ENCODE measurements around the gene PADI3. TPM values are rescaled to one million over a fixed set of nuclear protein-coding genes. Genes with fewer than 3 reads are reported as not detected.
A peak's percentile ranks its signal among the peaks of the same experiment; 100 is the strongest.

PADI3 gene
- total RNA-seq, 2 donors from 2014 or later = not detected

- Histone ChIP-seq H3K4me3 (no peak overlapping the region), H3K27me3 (no peaks in the 10 kb centered on the region), H3K9me3 (no peaks in the 10 kb centered on the region), H3K27ac (no peak overlapping the region), H3K4me1 (peaks cover 22% of the 10 kb centered on the region), H3K36me3 (replicated peaks in 1 of 2; ENCODE audit: insufficient read depth in 1 of 2, low read depth in 2 of 2) (no peaks in the 10 kb centered on the region)
- no peak for DNase-seq
- 86 to 90% methylated on average over 2 of the region's 2 CpGs for WGBS, 2 donors
- intact Hi-C loops (cut with DNase I) = no loop called here
- TF ChIP-seq CTCF (IDR thresholded peaks at IDR 0.05) (no peak), POLR2A (IDR thresholded peaks at IDR 0.05) (no peak)
- no peak for ATAC-seq
Measured at GRCh38 chr1:17280894-17281293, 32.0 kb downstream of the PADI3 start.

GRCh38 chr1:17281775-17282181, 32.9 kb downstream of the PADI3 start:
- peak in 1 of 4 donors; percentile 30 for DNase-seq
- 54 to 77% methylated on average over 3 to 8 of the region's 8 CpGs for WGBS, 2 donors

GRCh38 chr1:17282836-17283235, 33.9 kb downstream of the PADI3 start:
- Histone ChIP-seq H3K9me3 (no peaks in the 10 kb centered on the region), H3K4me3 (no peak overlapping the region), H3K36me3 (replicated peaks in 1 of 2; ENCODE audit: insufficient read depth in 1 of 2, low read depth in 2 of 2) (no peaks in the 10 kb centered on the region), H3K27ac (no peak overlapping the region), H3K27me3 (no peaks in the 10 kb centered on the region), H3K4me1 (peaks cover 22% of the 10 kb centered on the region)
- intact Hi-C loops (cut with DNase I) = no loop called here
- 78 to 79% methylated on average over 4 to 5 of the region's 5 CpGs for WGBS, 2 donors
- ATAC-seq = no peak
- TF ChIP-seq CTCF (IDR thresholded peaks at IDR 0.05) = no peak
- TF ChIP-seq POLR2A (IDR thresholded peaks at IDR 0.05) = no peak
- no peak for DNase-seq

More at GRCh38 chr1:17281775-17282181, 32.9 kb downstream of the PADI3 start:
- H3K4me1 ChIP-seq = peaks cover 22% of the 10 kb centered on the region
- no peak for ATAC-seq
- no peaks in the 10 kb centered on the region for H3K9me3 ChIP-seq
- H3K36me3 ChIP-seq (replicated peaks in 1 of 2; ENCODE audit: insufficient read depth in 1 of 2, low read depth in 2 of 2) = no peaks in the 10 kb centered on the region
- H3K4me3 ChIP-seq = no peak overlapping the region
- intact Hi-C loops (cut with DNase I) = no loop called here
- no peak for TF ChIP-seq CTCF (IDR thresholded peaks at IDR 0.05)
- TF ChIP-seq POLR2A (IDR thresholded peaks at IDR 0.05) = no peak
- no peak overlapping the region for H3K27ac ChIP-seq
- H3K27me3 ChIP-seq = no peaks in the 10 kb centered on the region

GRCh38 chr1:17286646-17287045, 37.7 kb downstream of the PADI3 start:
- DNase-seq = no peak
- WGBS, 2 donors = 76 to 88% methylated on average over 3 to 5 of the region's 5 CpGs
- ATAC-seq = no peak
- no peaks in the 10 kb centered on the region for H3K36me3 ChIP-seq (replicated peaks in 1 of 2; ENCODE audit: insufficient read depth in 1 of 2, low read depth in 2 of 2)
- no peaks in the 10 kb centered on the region for H3K27me3 ChIP-seq
- no peak overlapping the region for H3K27ac ChIP-seq
- intact Hi-C loops (cut with DNase I) = no loop called here
- no peaks in the 10 kb centered on the region for H3K9me3 ChIP-seq
- TF ChIP-seq CTCF (IDR thresholded peaks at IDR 0.05) (no peak), POLR2A (IDR thresholded peaks at IDR 0.05) (no peak)
- no peaks in the 10 kb centered on the region for H3K4me1 ChIP-seq
- H3K4me3 ChIP-seq = no peak overlapping the region

- TF ChIP-seq POLR2A (IDR thresholded peaks at IDR 0.05) (no peak), CTCF (IDR thresholded peaks at IDR 0.05) (no peak)
- 91 to 92% methylated on average over 3 to 5 of the region's 5 CpGs for WGBS, 2 donors
- no peaks in the 10 kb centered on the region for H3K27me3 ChIP-seq
- no peak overlapping the region for H3K4me3 ChIP-seq
- no peaks in the 10 kb centered on the region for H3K4me1 ChIP-seq
- H3K27ac ChIP-seq = no peak overlapping the region
- DNase-seq (no peak), ATAC-seq (no peak)
- no peaks in the 10 kb centered on the region for H3K9me3 ChIP-seq
- intact Hi-C loops (cut with DNase I) = no loop called here
- H3K36me3 ChIP-seq (replicated peaks in 1 of 2; ENCODE audit: insufficient read depth in 1 of 2, low read depth in 2 of 2) = no peaks in the 10 kb centered on the region
Measured at GRCh38 chr1:17287130-17287776, 38.4 kb downstream of the PADI3 start.

All from body of pancreas (tissue), 4 donors.